ENCODE measurements around the gene FHOD3. TPM values are rescaled to one million over a fixed set of nuclear protein-coding genes. Genes with fewer than 3 reads are reported as not detected.

The FHOD3 gene
- total and polyA plus RNA-seq, 2 of the 4 experiments (the other 2 are of a cell fraction), result 14.6 to 16.0 TPM

GRCh38 chr18:36667811-36668210 lies 370.3 kb downstream of the FHOD3 start:
- H3K36me3 ChIP-seq (ENCODE audit: control insufficient read depth, insufficient read depth, low read length), result no peaks in the 10 kb centered on the region
- no peak overlapping the region for H3K56ac ChIP-seq (ENCODE audit: extremely low read depth, insufficient read depth, low read length)
- no peak overlapping the region for H4K91ac ChIP-seq (ENCODE audit: insufficient read depth, low read depth, low read length)
- POLR2A ChIA-PET (ENCODE audit: unreplicated experiment), result no interaction called here
- no peak overlapping the region for H3K27ac ChIP-seq (ENCODE audit: insufficient read depth, low read length)
- H3K4me2 ChIP-seq (ENCODE audit: low read depth, low read length), result no peak overlapping the region
- H2AK5ac ChIP-seq (ENCODE audit: low read depth, low read length), result no peak overlapping the region
- no CpG with 5 or more reads among the region's 1 CpG for WGBS, 2 experiments (ENCODE audit: extremely low coverage in 2 of 2, insufficient read length in 1 of 2)
- no peak overlapping the region for H2AK9ac ChIP-seq (replicated peaks; ENCODE audit: low read depth, low read length, poor library complexity)
- no peak overlapping the region for H3K23ac ChIP-seq (ENCODE audit: low read depth, low read length)
- H4K8ac ChIP-seq (ENCODE audit: low read depth in 2 of 2, low read length in 2 of 2), result no peak overlapping the region
- H4K20me1 ChIP-seq (ENCODE audit: insufficient read depth, low read length), result no peaks in the 10 kb centered on the region
- H3K9ac ChIP-seq (ENCODE audit: low read depth, low read length), result no peak overlapping the region
- no peak overlapping the region for H2BK20ac ChIP-seq (ENCODE audit: low read depth, low read length)
- no peak overlapping the region for H3K4ac ChIP-seq (ENCODE audit: low read depth, low read length)
- H3K18ac ChIP-seq (ENCODE audit: low read depth, low read length), result no peak overlapping the region
- H3K14ac ChIP-seq (replicated peaks; ENCODE audit: low read depth, low read length), result no peak overlapping the region
- H2BK15ac ChIP-seq (ENCODE audit: low read depth, low read length), result no peak overlapping the region
- ATAC-seq (ENCODE audit: low read depth) (no peak), DNase-seq (no peak)
- H3K4me3 ChIP-seq (ENCODE audit: insufficient read depth, low read depth, low read length), result no peak overlapping the region
- H2AFZ ChIP-seq (replicated peaks; ENCODE audit: low read length, poor library complexity), result no peak overlapping the region
- no peak overlapping the region for H2BK120ac ChIP-seq (ENCODE audit: low read depth, low read length)
- no peak overlapping the region for H2BK5ac ChIP-seq (ENCODE audit: low read depth, low read length, poor library complexity, severe bottlenecking)
- TF ChIP-seq MXI1 (IDR thresholded peaks at IDR 0.05; ENCODE audit: borderline replicate concordance, low read depth, low read length) (no peak), RAD21 (IDR thresholded peaks at IDR 0.05; ENCODE audit: low read length) (no peak), MAZ (IDR thresholded peaks at IDR 0.05; ENCODE audit: borderline replicate concordance, low read depth, low read length) (no peak), NFE2L2 (IDR thresholded peaks at IDR 0.05; ENCODE audit: low read depth, low read length) (no peak), POLR2A (IDR thresholded peaks at IDR 0.05; ENCODE audit: low read depth, low read length) (no peak), MAFK (IDR thresholded peaks at IDR 0.05; ENCODE audit: low read depth, low read length) (no peak), SMC3 (IDR thresholded peaks at IDR 0.05; ENCODE audit: low read depth, low read length) (no peak)
- H3K4me1 ChIP-seq (ENCODE audit: control insufficient read depth, insufficient read depth, low read length), result peaks cover 12% of the 10 kb centered on the region
- CTCF ChIA-PET, result no interaction called here
- dilution Hi-C loops (cut with HindIII; ENCODE audit: low sequenced_read_pairs, unreplicated experiment) (no loop called here), intact Hi-C loops (cut with micrococcal nuclease) (loop anchor here (10.0 kb wide), 1 partner anchor 573 kb away; no protein-coding TSS in a partner anchor), in situ Hi-C loops (cut with MboI; ENCODE audit: low sequenced_read_pairs) (no loop called here)
- no peak overlapping the region for H4K5ac ChIP-seq (ENCODE audit: low read depth, low read length)
- H3K79me1 ChIP-seq (ENCODE audit: low read depth in 1 of 2, low read length in 2 of 2), result no peaks in the 10 kb centered on the region
- no peaks in the 10 kb centered on the region for H3K27me3 ChIP-seq (ENCODE audit: control insufficient read depth, insufficient read depth, low read length)
- BruUV-seq (replicated peaks), result no TSS peak
- H3K9me3 ChIP-seq (ENCODE audit: control insufficient read depth, insufficient read depth, low read length), result no peaks in the 10 kb centered on the region
- peaks cover 16% of the 10 kb centered on the region for H3K9me1 ChIP-seq (ENCODE audit: insufficient read depth, low read length)

All from IMR-90 (cell line).